Measurements from ENCODE around the gene ZFP42.
"Not testable (repeated sequence)": the region's sequence is repeated elsewhere in the genome, so short reads cannot be mapped to it uniquely, and the experiment has no call there.

The ZFP42 gene

DNA sequence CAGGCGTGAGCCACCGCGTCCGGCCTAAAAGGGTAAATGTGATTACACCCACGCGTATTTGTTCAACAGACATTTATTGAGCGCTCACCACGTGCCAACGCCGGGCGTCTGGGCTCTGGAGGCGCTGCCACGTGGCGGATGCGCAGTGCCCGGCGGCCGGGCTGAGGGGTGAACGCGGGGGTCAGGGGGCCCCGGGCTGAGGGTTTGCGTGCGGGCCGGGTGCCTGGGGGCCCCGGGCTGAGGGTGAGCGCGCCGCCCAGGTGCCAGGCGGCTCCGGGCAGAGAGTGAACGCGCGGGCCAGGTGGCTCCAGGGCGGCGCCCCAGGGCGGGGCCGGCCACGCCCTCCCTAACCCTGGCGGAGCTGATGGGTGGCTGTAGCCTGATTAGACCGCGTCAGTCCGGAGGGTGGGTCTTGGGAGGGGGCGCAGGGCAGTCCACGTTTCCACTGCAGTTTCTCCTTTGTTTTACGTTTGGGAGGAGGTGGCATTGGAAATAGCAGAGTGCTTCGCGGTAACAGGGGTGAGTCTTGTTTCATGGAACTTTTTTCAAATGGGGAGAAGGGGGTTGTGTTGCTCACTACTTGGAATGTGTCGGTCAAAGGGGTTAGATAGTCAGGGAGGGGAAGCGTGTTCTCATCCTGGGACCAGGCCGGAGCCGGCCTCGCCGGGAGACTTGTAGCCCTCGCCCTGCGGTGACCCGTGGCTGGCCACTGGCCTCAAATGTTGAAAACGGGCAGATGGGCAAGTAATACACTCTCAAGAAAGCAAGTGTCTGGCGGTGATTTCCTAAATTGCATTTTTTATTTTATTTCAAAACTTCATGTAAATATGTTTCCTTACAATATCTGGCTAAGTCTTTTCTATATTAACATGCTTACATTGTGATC, at the start of gene ZFP42:
ZFP42 (plus strand) TSS at position 450 of the 886 bp plus-strand sequence. CDS start 7,037 bp downstream, outside the sequence.
- H3K36me3 Mint-ChIP-seq (ENCODE audit: low read depth), result peaks cover 7% of the 10 kb centered on the region
- peaks cover 14% of the 10 kb centered on the region for H3K27me3 Mint-ChIP-seq
- H3K4me1 Mint-ChIP-seq (ENCODE audit: low read depth), result no peaks in the 10 kb centered on the region
- no peak within 1 kb of the TSS for H3K4me3 Mint-ChIP-seq
- H3K9me3 Mint-ChIP-seq, result peaks cover 22% of the 10 kb centered on the region
- H3K27ac Mint-ChIP-seq, result no peak within 1 kb of the TSS

GRCh38 chr4:187961171-187961570, 34.4 kb upstream of the ZFP42 start:
- H3K4me1 Mint-ChIP-seq (ENCODE audit: low read depth), result no peaks in the 10 kb centered on the region
- H3K27me3 Mint-ChIP-seq, result no peaks in the 10 kb centered on the region
- H3K9me3 Mint-ChIP-seq, result peaks cover 3% of the 10 kb centered on the region
- no peaks in the 10 kb centered on the region for H3K36me3 Mint-ChIP-seq (ENCODE audit: low read depth)
- no peak overlapping the region for H3K27ac Mint-ChIP-seq
- no peak overlapping the region for H3K4me3 Mint-ChIP-seq

- Mint-ChIP-seq H3K4me1 (ENCODE audit: low read depth) (no peaks in the 10 kb centered on the region), H3K4me3 (no peak overlapping the region), H3K9me3 (peaks cover 3% of the 10 kb centered on the region)
Measured at GRCh38 chr4:187961961-187962360, 33.6 kb upstream of the ZFP42 start.

DNA sequence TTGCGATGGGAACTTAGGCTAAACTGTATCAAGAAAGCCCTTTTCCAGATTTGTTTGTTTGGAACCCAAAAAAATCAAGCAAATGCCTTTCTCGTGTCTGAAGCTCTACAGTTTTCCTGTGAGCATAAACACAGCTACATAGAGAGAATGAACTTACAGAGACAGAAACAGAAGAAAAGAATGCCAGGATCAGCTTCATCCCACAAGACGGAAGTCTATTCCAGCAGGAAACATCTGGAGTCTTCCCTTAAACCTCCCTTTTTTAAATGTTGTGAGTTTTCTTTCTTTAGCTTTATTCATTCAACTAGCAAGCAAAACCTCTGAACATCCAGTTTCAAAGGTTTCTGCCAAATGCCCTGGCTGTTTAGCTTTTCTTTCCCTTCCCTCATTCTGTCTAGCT, 32.6 kb upstream of the ZFP42 start:
- no peaks in the 10 kb centered on the region for H3K27me3 Mint-ChIP-seq
- no peaks in the 10 kb centered on the region for H3K36me3 Mint-ChIP-seq (ENCODE audit: low read depth)
- no peaks in the 10 kb centered on the region for H3K4me1 Mint-ChIP-seq (ENCODE audit: low read depth)
- no peak overlapping the region for H3K27ac Mint-ChIP-seq
- H3K9me3 Mint-ChIP-seq, result peaks cover 3% of the 10 kb centered on the region
- no peak overlapping the region for H3K4me3 Mint-ChIP-seq

More at GRCh38 chr4:187961961-187962360, 33.6 kb upstream of the ZFP42 start:
- H3K27me3 Mint-ChIP-seq, result no peaks in the 10 kb centered on the region
- no peaks in the 10 kb centered on the region for H3K36me3 Mint-ChIP-seq (ENCODE audit: low read depth)
- no peak overlapping the region for H3K27ac Mint-ChIP-seq

DNA sequence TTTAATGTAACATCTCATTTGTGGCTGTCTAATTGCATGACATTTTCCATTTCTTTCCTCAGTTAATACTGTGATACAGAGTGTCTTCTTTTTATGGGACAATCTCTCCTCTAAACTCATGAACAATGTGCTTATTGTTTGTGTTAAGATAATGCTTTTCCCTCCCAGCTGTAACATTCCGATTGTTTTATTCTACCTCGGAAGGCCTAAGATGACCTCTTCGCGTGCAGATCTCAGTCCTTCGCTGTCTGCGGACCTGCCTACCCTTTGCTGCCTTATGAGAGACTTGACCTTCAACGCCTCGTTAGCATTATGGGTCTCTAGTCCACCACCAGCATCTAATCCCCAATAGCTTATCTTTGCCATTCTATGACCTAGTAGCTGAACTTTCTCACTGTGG, 29.8 kb upstream of the ZFP42 start:
- H3K36me3 Mint-ChIP-seq (ENCODE audit: low read depth), result no peaks in the 10 kb centered on the region
- no peaks in the 10 kb centered on the region for H3K27me3 Mint-ChIP-seq
- H3K27ac Mint-ChIP-seq, result no peak overlapping the region
- no peaks in the 10 kb centered on the region for H3K4me1 Mint-ChIP-seq (ENCODE audit: low read depth)
- H3K4me3 Mint-ChIP-seq, result no peak overlapping the region
- peaks cover 3% of the 10 kb centered on the region for H3K9me3 Mint-ChIP-seq

- H3K36me3 Mint-ChIP-seq (ENCODE audit: low read depth), result no peaks in the 10 kb centered on the region
- no peak overlapping the region for H3K4me3 Mint-ChIP-seq
Measured at GRCh38 chr4:187972135-187972534, 23.4 kb upstream of the ZFP42 start.

DNA sequence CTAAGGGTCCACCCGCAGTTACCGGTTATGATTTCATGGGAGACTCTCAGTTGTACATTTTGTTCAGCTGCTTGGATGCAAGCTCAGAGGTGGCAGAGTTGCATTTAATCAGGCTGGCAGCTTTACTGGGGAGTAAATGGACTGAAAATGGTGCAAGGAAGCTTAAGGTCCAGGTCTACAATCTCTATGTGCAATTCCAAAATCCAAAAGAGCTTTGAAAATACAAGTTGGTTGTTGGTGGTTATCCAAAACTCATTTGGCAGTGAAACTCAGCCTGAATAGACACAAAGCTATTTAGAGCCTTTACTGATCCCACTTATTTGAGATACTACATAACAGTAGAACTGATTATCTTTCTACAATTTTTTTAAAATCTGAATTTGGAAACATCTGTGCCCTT, 11.8 kb upstream of the ZFP42 start:
- no peak overlapping the region for H3K27ac Mint-ChIP-seq
- H3K4me3 Mint-ChIP-seq, result no peak overlapping the region
- H3K4me1 Mint-ChIP-seq (ENCODE audit: low read depth), result no peaks in the 10 kb centered on the region
- H3K36me3 Mint-ChIP-seq (ENCODE audit: low read depth), result no peaks in the 10 kb centered on the region
- H3K27me3 Mint-ChIP-seq, result no peaks in the 10 kb centered on the region
- H3K9me3 Mint-ChIP-seq, result peaks cover 45% of the 10 kb centered on the region

More at GRCh38 chr4:187972135-187972534, 23.4 kb upstream of the ZFP42 start:
- Mint-ChIP-seq H3K27me3 (no peaks in the 10 kb centered on the region), H3K9me3 (peaks cover 5% of the 10 kb centered on the region), H3K27ac (no peak overlapping the region), H3K4me1 (ENCODE audit: low read depth) (no peaks in the 10 kb centered on the region)

- Mint-ChIP-seq H3K27ac (no peak overlapping the region), H3K27me3 (peaks cover 14% of the 10 kb centered on the region), H3K36me3 (ENCODE audit: low read depth) (peaks cover 7% of the 10 kb centered on the region), H3K4me1 (ENCODE audit: low read depth) (no peaks in the 10 kb centered on the region), H3K9me3 (peaks cover 26% of the 10 kb centered on the region), H3K4me3 (no peak overlapping the region)
Measured at GRCh38 chr4:187992971-187993370, 2.6 kb upstream of the ZFP42 start.

- Mint-ChIP-seq H3K36me3 (ENCODE audit: low read depth) (peaks cover 7% of the 10 kb centered on the region), H3K4me1 (ENCODE audit: low read depth) (no peaks in the 10 kb centered on the region), H3K27me3 (peaks cover 14% of the 10 kb centered on the region), H3K9me3 (peaks cover 22% of the 10 kb centered on the region), H3K4me3 (no peak overlapping the region), H3K27ac (no peak overlapping the region)
Measured at GRCh38 chr4:187993827-187994226, 1.7 kb upstream of the ZFP42 start.

DNA sequence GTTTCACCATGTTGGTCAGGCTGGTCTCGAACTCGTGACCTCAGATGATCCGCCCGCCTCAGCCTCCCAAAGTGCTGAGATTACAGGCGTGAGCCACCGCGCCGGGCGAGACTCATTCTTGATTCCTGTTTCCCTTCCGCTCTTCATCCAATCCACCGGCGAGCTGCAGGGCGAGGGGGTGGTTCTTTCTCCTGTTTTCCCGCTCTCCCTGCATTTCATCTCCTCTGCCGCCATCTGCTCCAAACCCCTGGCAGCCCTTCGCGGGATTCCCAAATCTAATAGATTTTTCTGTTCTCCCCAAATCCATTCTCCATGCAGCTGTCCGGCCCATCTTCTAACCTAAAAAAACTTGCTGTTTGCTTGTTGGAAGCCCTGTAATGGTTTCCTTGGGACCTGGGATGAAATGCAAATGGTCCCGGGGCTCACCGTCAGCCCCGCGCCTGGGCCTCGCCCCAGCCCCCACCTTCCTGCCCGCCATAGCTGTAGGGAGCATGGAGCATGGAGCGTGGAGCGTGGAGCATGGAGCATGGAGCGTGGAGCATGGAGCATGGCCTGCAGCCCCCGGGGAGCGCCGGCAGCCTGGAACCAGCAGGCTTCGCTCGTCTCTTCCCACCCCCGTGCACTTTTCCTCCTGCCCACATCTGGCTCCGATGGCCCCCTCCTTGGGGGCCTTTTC, 1.1 kb downstream of the ZFP42 start:
- H3K27ac Mint-ChIP-seq, result no peak overlapping the region
- H3K4me1 Mint-ChIP-seq (ENCODE audit: low read depth), result no peaks in the 10 kb centered on the region
- H3K36me3 Mint-ChIP-seq (ENCODE audit: low read depth), result peaks cover 7% of the 10 kb centered on the region
- peaks cover 14% of the 10 kb centered on the region for H3K27me3 Mint-ChIP-seq
- no peak overlapping the region for H3K4me3 Mint-ChIP-seq
- peaks cover 25% of the 10 kb centered on the region for H3K9me3 Mint-ChIP-seq

DNA sequence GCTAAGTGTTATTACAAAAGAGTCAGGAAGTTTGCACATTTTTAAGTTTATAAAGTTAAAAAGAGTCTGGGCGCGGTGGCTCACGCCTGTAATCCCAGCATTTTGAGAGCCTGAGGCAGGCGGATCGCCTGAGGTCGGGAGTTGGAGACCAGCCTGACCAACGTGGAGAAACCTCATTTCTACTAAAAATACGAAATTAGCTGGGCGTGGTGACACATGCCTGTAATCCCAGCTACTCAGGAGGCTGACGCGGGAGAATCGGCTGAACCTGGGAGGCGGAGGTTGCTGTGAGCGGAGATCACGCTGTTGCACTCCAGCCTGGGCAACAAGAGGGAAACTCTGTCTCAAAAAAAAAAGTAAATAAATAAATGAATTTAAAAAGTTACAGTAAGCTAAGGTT, 2.4 kb downstream of the ZFP42 start:
- not testable (repeated sequence) for H3K27ac Mint-ChIP-seq; H3K4me1 Mint-ChIP-seq (ENCODE audit: low read depth); H3K36me3 Mint-ChIP-seq (ENCODE audit: low read depth); H3K4me3 Mint-ChIP-seq
- peaks cover 14% of the 10 kb centered on the region for H3K27me3 Mint-ChIP-seq
- peaks cover 20% of the 10 kb centered on the region for H3K9me3 Mint-ChIP-seq

DNA sequence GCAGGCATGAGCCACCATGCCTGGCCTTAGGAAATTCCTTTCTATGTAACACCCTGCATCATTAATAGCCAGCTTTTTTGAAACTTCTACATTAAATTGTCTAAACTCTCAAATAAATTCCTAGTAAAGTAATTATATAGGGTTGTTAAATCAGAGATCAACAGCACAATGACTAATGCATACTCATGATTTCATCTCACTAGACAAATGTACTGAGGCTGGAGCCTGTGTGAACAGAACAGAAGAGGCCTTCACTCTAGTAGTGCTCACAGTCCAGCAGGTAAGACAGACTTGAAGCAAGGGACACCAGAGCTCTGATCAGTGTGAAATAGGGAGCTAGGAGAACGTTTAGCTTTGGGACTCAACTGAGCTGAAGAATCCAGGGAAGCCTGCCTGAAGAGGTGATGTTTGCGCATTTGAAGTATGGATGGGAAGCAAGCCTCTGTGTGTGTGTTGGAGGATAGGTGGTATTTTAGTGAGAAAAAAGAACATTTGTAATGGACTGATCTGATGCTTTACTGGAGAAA, 3.9 kb downstream of the ZFP42 start:
- Mint-ChIP-seq H3K9me3 (peaks cover 16% of the 10 kb centered on the region), H3K27ac (no peak overlapping the region), H3K36me3 (ENCODE audit: low read depth) (peaks cover 7% of the 10 kb centered on the region), H3K4me1 (ENCODE audit: low read depth) (no peaks in the 10 kb centered on the region), H3K27me3 (peaks cover 14% of the 10 kb centered on the region), H3K4me3 (no peak overlapping the region)

DNA sequence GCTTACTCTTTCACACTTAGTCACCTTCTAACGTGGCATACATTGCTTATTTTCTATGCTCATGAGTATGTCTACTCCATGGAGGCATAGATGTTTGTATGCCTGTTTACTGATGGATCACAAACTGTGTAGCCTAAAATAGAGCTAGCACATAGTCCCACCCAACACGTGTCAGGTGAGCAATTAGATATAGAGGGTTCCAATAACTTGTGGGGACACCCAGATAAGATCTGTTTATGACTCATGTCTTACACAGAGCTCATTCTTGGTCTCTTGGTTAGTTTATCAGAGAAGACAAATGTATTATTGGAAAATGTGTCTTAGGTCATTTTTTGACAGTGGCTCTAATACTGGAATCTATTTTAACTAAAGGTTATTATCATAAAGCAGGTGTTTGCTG, 6.8 kb downstream of the ZFP42 start:
- peaks cover 10% of the 10 kb centered on the region for H3K9me3 Mint-ChIP-seq
- no peaks in the 10 kb centered on the region for H3K4me1 Mint-ChIP-seq (ENCODE audit: low read depth)
- H3K4me3 Mint-ChIP-seq, result no peak overlapping the region
- H3K36me3 Mint-ChIP-seq (ENCODE audit: low read depth), result peaks cover 3% of the 10 kb centered on the region
- peaks cover 4% of the 10 kb centered on the region for H3K27me3 Mint-ChIP-seq
- H3K27ac Mint-ChIP-seq, result no peak overlapping the region

GRCh38 chr4:188002751-188003150, 7.2 kb downstream of the ZFP42 start:
- Mint-ChIP-seq H3K27me3 (no peaks in the 10 kb centered on the region), H3K4me1 (ENCODE audit: low read depth) (no peaks in the 10 kb centered on the region), H3K36me3 (ENCODE audit: low read depth) (no peaks in the 10 kb centered on the region), H3K9me3 (peaks cover 7% of the 10 kb centered on the region), H3K4me3 (no peak overlapping the region), H3K27ac (no peak overlapping the region)

GRCh38 chr4:188005561-188005960, 10.0 kb downstream of the ZFP42 start:
- Mint-ChIP-seq H3K9me3 (peaks cover 14% of the 10 kb centered on the region), H3K4me1 (ENCODE audit: low read depth) (no peaks in the 10 kb centered on the region), H3K27me3 (no peaks in the 10 kb centered on the region), H3K27ac (no peak overlapping the region), H3K4me3 (no peak overlapping the region), H3K36me3 (ENCODE audit: low read depth) (no peaks in the 10 kb centered on the region)
